AG04449 (cell line): Measurements from ENCODE around the gene MON2.

Source experiments
- CTCF ChIA-PET: fragments of 350-600 bp; formaldehyde crosslinking; extraction: SDS; loops from one replicate; lab custom pipeline; 2021; ENCODE audit warnings: antibody characterized with exemption; lab: Yijun Ruan, JAX
- POLR2A ChIA-PET: fragments of 400-600, 350-600 bp; formaldehyde crosslinking; extraction: SDS; loops from one replicate; lab custom pipeline; 2020; ENCODE audit warnings: antibody characterized with exemption, inconsistent platforms; lab: Yijun Ruan, JAX
- DNase-seq: peaks from one replicate; pipeline ENCODE4 v3.0.0-alpha.2; 2010; ENCODE audit warnings: low read depth, low spot score
- H3K4me3 ChIP-seq: 2 replicates; pipeline ENCODE4 v1.5.1; 2011; ENCODE audit warnings: low read depth, mild to moderate bottlenecking, control low read depth, low read length
- TF ChIP-seq, protein P1 (sequence below): IDR thresholded peaks from one replicate; pipeline ENCODE4 v1.5.1; 2011; ENCODE audit warnings: mild to moderate bottlenecking, moderate library complexity, low read length, control low read depth, inconsistent platforms; ENCODE audit not compliant: insufficient read depth; ENCODE audit errors: missing control alignments

Gene MON2

DNA sequence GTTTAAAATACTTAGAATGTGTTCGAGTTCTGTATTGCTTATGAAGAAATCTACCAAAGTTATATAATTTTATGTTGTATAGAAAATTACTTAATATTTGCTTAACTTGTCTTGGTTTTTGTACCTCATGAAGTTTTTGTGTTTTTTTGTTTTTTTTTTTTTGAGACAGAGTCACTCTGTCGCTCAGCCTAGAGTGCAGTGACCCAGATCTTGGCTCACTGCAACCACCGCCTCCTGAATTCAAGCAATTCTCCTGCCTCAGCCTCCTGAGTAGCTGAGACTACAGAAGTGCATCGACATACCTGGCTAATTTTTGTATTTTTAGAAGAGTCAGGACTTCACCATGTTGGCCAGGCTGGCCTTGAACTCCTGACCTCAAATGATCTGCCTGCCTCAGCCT lies 69.9 kb downstream of the MON2 start:
- POLR2A ChIA-PET: no interaction called here
- TF ChIP-seq, protein P1, sequence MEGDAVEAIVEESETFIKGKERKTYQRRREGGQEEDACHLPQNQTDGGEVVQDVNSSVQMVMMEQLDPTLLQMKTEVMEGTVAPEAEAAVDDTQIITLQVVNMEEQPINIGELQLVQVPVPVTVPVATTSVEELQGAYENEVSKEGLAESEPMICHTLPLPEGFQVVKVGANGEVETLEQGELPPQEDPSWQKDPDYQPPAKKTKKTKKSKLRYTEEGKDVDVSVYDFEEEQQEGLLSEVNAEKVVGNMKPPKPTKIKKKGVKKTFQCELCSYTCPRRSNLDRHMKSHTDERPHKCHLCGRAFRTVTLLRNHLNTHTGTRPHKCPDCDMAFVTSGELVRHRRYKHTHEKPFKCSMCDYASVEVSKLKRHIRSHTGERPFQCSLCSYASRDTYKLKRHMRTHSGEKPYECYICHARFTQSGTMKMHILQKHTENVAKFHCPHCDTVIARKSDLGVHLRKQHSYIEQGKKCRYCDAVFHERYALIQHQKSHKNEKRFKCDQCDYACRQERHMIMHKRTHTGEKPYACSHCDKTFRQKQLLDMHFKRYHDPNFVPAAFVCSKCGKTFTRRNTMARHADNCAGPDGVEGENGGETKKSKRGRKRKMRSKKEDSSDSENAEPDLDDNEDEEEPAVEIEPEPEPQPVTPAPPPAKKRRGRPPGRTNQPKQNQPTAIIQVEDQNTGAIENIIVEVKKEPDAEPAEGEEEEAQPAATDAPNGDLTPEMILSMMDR: no peak
- DNase-seq: no peak
- no peak overlapping the region for H3K4me3 ChIP-seq
- CTCF ChIA-PET: no interaction called here

DNA sequence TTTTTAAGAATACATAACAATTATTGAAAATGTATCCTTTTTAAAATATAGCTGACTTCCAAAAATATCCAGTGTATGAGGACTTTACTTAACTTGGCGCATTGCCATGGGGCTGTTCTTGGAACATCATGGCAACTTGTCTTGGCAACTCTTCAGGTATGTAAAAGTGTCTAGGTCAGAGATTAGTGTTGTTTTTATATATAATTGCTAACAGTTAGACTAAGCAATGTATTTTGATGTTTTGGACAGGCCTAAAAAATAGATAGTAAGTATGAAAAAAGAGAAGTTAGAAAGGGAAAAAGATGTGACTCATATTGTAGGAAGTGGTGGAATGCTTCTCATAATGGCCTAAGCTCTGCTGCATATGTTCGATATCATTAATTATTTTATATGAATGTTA lies 70.9 kb downstream of the MON2 start:
- TF ChIP-seq, protein P1: no peak
- peak; percentile 86 for DNase-seq
- CTCF ChIA-PET: interaction anchor here (1.0 kb wide), 2 partner anchors 256 to 276 kb away, joined by 3 read pairs; no protein-coding TSS in a partner anchor
- POLR2A ChIA-PET: interaction anchor here (1.3 kb wide), 1 partner anchor 71 kb away, joined by 4 read pairs; the partner anchor contains the start of gene MON2
- H3K4me3 ChIP-seq: no peak overlapping the region

DNA sequence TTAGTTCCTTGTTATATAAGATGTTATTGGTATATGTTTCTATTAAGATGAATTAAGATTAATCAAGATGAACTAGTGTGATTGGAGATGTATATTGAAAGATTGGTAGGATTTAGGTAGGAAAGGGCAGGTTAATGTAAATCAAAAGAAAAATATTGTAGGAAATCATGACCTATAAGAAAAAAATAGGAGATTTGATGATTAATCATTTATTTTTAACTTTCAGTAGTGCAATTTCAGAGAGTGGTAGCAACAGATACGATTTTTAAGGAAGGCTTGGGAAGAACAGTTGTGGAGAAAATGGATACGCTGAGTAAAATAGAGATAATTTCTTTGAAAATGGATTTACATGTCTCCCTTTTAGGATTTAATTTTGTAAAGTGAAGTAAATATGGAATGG lies 73.7 kb downstream of the MON2 start:
- H3K4me3 ChIP-seq: no peak overlapping the region
- ChIA-PET CTCF (interaction anchor here (2.0 kb wide), 1 partner anchor 9 kb away, joined by 7 read pairs; no protein-coding TSS in a partner anchor), POLR2A (no interaction called here)
- TF ChIP-seq, protein P1: no peak
- DNase-seq: no peak

DNA sequence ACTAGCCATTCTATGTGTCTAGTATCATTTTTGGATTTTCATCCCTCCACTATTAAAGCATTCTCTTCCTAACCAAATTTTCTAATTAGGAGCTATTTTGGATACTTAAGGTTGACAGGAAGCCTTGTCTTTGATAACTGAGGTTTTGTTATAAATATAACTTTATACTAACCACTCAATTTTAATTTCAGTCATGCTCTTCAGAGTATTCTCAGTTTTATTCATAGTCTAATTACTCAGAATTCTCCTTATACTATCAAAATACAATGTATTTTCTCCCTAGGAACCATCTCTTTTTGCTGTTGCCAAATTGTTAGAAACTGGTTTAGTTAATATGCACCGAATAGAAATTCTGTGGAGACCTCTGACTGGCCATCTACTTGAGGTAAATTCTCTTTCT lies 76.2 kb downstream of the MON2 start:
- TF ChIP-seq, protein P1: no peak
- ChIA-PET POLR2A (no interaction called here), CTCF (interaction anchor here (2.6 kb wide), 1 partner anchor 255 kb away, joined by 6 read pairs; no protein-coding TSS in a partner anchor)
- H3K4me3 ChIP-seq: no peak overlapping the region
- DNase-seq: no peak

GRCh38 chr12:62543324-62543723 lies 76.7 kb downstream of the MON2 start:
- ChIA-PET POLR2A (no interaction called here), CTCF (interaction anchor here (1.1 to 2.6 kb wide), 2 partner anchors 12 to 254 kb away, joined by 3 to 6 read pairs; no protein-coding TSS in a partner anchor)
- H3K4me3 ChIP-seq: no peak overlapping the region
- TF ChIP-seq, protein P1: no peak
- DNase-seq: no peak

DNA sequence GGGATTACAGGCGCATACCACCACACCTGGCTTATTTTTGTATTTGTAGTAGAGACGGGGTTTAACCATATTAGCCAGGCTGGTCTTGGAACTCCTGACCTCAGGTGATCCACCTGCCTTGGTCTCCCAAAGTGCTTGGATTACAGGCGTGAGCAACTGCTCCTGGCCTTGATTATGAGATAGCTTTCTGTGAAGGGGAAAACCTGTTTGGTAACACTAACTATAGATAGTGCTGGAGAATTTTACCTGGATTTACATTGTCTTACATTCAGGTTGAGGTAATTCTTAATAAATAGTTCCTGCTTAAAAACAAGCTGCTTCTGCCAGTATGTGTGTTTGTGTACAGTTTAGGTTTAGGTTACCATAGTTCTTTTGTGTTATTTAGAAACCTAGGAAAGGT lies 77.1 kb downstream of the MON2 start:
- no peak for DNase-seq
- TF ChIP-seq, protein P1: no peak
- CTCF ChIA-PET: interaction anchor here (1.0 to 2.6 kb wide), 5 partner anchors 12 to 254 kb away, joined by 3 to 6 read pairs (median 3); no protein-coding TSS in a partner anchor
- POLR2A ChIA-PET: no interaction called here
- no peak overlapping the region for H3K4me3 ChIP-seq
